ENCODE data around the gene GGA3. TPM values are rescaled to one million over a fixed set of nuclear protein-coding genes. Genes with fewer than 3 reads are reported as not detected.

GGA3 gene
- polyA plus RNA-seq, 1 experiment, result 27.6 TPM

GRCh38 chr17:75277664-75278071 lies 16.3 kb upstream of the GGA3 start:
- CTCF ChIA-PET, result interaction anchor here (0.6 to 1.9 kb wide), 10 partner anchors 10 to 141 kb away, joined by 3 to 11 read pairs (median 4); partner anchors contain the start of genes GRB2 and SLC25A19
- DNase-seq (ENCODE audit: low read depth), result peak; percentile 76
- no peak for TF ChIP-seq CTCF (IDR thresholded peaks at IDR 0.05; ENCODE audit: insufficient read depth, low read depth, low read length)
- Histone ChIP-seq H3K36me3 (ENCODE audit: control insufficient read depth, insufficient read depth, low read length) (peaks cover 1% of the 10 kb centered on the region; the same call in 1 of the 2 replicates), H3K4me3 (ENCODE audit: low read depth, low read length) (no peak overlapping the region), H3K27me3 (ENCODE audit: control insufficient read depth, insufficient read depth, low read length) (no peaks in the 10 kb centered on the region)
- POLR2A ChIA-PET, result interaction anchor here (0.6 kb wide), 1 partner anchor 123 kb away, joined by 6 read pairs; no protein-coding TSS in a partner anchor

- CTCF ChIA-PET, result interaction anchor here (0.6 to 0.7 kb wide), 2 partner anchors 168 to 170 kb away, joined by 3 read pairs; no protein-coding TSS in a partner anchor
- POLR2A ChIA-PET, result no interaction called here
- Histone ChIP-seq H3K36me3 (ENCODE audit: control insufficient read depth, insufficient read depth, low read length) (peaks cover 1% of the 10 kb centered on the region; the same call in 1 of the 2 replicates), H3K27me3 (ENCODE audit: control insufficient read depth, insufficient read depth, low read length) (no peaks in the 10 kb centered on the region), H3K4me3 (ENCODE audit: low read depth, low read length) (no peak overlapping the region)
- no peak for TF ChIP-seq CTCF (IDR thresholded peaks at IDR 0.05; ENCODE audit: insufficient read depth, low read depth, low read length)
- DNase-seq (ENCODE audit: low read depth), result no peak
These were observed 12.7 kb upstream of the GGA3 start for GRCh38 chr17:75273977-75274708.

- DNase-seq (ENCODE audit: low read depth), result no peak
- Histone ChIP-seq H3K4me3 (ENCODE audit: low read depth, low read length) (no peak overlapping the region), H3K27me3 (ENCODE audit: control insufficient read depth, insufficient read depth, low read length) (no peaks in the 10 kb centered on the region), H3K36me3 (ENCODE audit: control insufficient read depth, insufficient read depth, low read length) (peaks cover 1% of the 10 kb centered on the region; the same call in 1 of the 2 replicates)
- ChIA-PET CTCF (interaction anchor here (0.7 to 2.7 kb wide), 4 partner anchors 11 to 212 kb away, joined by 3 to 36 read pairs (median 4); partner anchors contain the start of genes GGA3 and MRPS7), POLR2A (interaction anchor here (0.6 kb wide), 1 partner anchor 18 kb away, joined by 6 read pairs; no protein-coding TSS in a partner anchor)
- TF ChIP-seq CTCF (IDR thresholded peaks at IDR 0.05; ENCODE audit: insufficient read depth, low read depth, low read length), result no peak
These were observed 11.4 kb upstream of the GGA3 start for GRCh38 chr17:75272848-75273184.

- POLR2A ChIA-PET, result interaction anchor here (0.8 to 2.2 kb wide), 2 partner anchors 17 to 122 kb away, joined by 3 to 9 read pairs; partner anchors contain the start of gene SLC25A19
- H3K36me3 ChIP-seq (ENCODE audit: control insufficient read depth, insufficient read depth, low read length), result peaks cover 1% of the 10 kb centered on the region; the same call in 1 of the 2 replicates
- no peak for DNase-seq (ENCODE audit: low read depth)
- no peak for TF ChIP-seq CTCF (IDR thresholded peaks at IDR 0.05; ENCODE audit: insufficient read depth, low read depth, low read length)
- H3K4me3 ChIP-seq (ENCODE audit: low read depth, low read length), result peak overlapping the region; percentile 71
- H3K27me3 ChIP-seq (ENCODE audit: control insufficient read depth, insufficient read depth, low read length), result no peaks in the 10 kb centered on the region
- CTCF ChIA-PET, result interaction anchor here (0.5 to 2.7 kb wide), 15 partner anchors 8 to 244 kb away, joined by 3 to 36 read pairs (median 4); partner anchors contain the start of genes GGA3, MRPS7 and TSEN54
These were observed 10.8 kb upstream of the GGA3 start for GRCh38 chr17:75271955-75272847.

Measured in BJ (cell line).